SW480 (cell line): ENCODE results near the gene SCGN.

ENCODE experiments used
- DNase-seq: peaks from one replicate; pipeline ENCODE4 v3.0.0-alpha.2; 2016; ENCODE audit warnings: low spot score

Gene SCGN

GRCh38 chr6:25652007-25652515 lies at the start of gene SCGN:
TSS of gene SCGN (plus strand) at chr6:25652215. CDS start at chr6:25652404, 189 bp downstream.
- DNase-seq: peak; percentile 37

- no peak for DNase-seq
Observed at GRCh38 chr6:25602674-25602982, 49.4 kb upstream of the SCGN start.

GRCh38 chr6:25603251-25603650 lies 48.8 kb upstream of the SCGN start:
- DNase-seq: no peak

GRCh38 chr6:25606151-25606550 lies 45.9 kb upstream of the SCGN start:
- no peak for DNase-seq

- no peak for DNase-seq
Observed at GRCh38 chr6:25608558-25609174, 43.3 kb upstream of the SCGN start.

GRCh38 chr6:25612666-25613065 lies 39.3 kb upstream of the SCGN start:
- DNase-seq: no peak

GRCh38 chr6:25613415-25613814 lies 38.6 kb upstream of the SCGN start:
- DNase-seq: no peak

- DNase-seq: no peak
Observed at GRCh38 chr6:25614052-25614451, 38.0 kb upstream of the SCGN start.

- no peak for DNase-seq
Observed at GRCh38 chr6:25615471-25615870, 36.5 kb upstream of the SCGN start.

- no peak for DNase-seq
Observed at GRCh38 chr6:25617997-25618396, 34.0 kb upstream of the SCGN start.

- no peak for DNase-seq
Observed at GRCh38 chr6:25619217-25619616, 32.8 kb upstream of the SCGN start.

- DNase-seq: no peak
Observed at GRCh38 chr6:25620391-25620790, 31.6 kb upstream of the SCGN start.

GRCh38 chr6:25623065-25623464 lies 28.9 kb upstream of the SCGN start:
- no peak for DNase-seq

- DNase-seq: no peak
Observed at GRCh38 chr6:25623879-25624278, 28.1 kb upstream of the SCGN start.

- DNase-seq: peak; percentile 2
Observed at GRCh38 chr6:25627001-25627400, 25.0 kb upstream of the SCGN start.

GRCh38 chr6:25628471-25629197 lies 23.4 kb upstream of the SCGN start:
- no peak for DNase-seq

- no peak for DNase-seq
Observed at GRCh38 chr6:25629198-25629576, 22.8 kb upstream of the SCGN start.

- no peak for DNase-seq
Observed at GRCh38 chr6:25630508-25631278, 21.3 kb upstream of the SCGN start.

GRCh38 chr6:25635886-25636317 lies 16.1 kb upstream of the SCGN start:
- DNase-seq: no peak

GRCh38 chr6:25637211-25637610 lies 14.8 kb upstream of the SCGN start:
- DNase-seq: no peak

GRCh38 chr6:25637960-25638434 lies 14.0 kb upstream of the SCGN start:
- no peak for DNase-seq

GRCh38 chr6:25639653-25640052 lies 12.4 kb upstream of the SCGN start:
- no peak for DNase-seq

- DNase-seq: no peak
Observed at GRCh38 chr6:25640446-25640845, 11.6 kb upstream of the SCGN start.
